H1 (cell line): ENCODE results near the gene CD200R1L. TPM values are rescaled to one million over a fixed set of nuclear protein-coding genes. Genes with fewer than 3 reads are reported as not detected.

Source experiments
- CTCF ChIA-PET: fragments of 300-600 bp; sonication (Branson Sonifier 250); formaldehyde crosslinking; loops from one replicate; lab custom pipeline; 2021; ENCODE audit not compliant: partially characterized antibody; lab: Charles Lee
- POLR2A ChIA-PET: fragments of 300-600 bp; sonication (Branson Sonifier 250); formaldehyde crosslinking; loops from one replicate; lab custom pipeline; 2021; ENCODE audit warnings: inconsistent platforms; ENCODE audit not compliant: partially characterized antibody; lab: Charles Lee
- DNase-seq, 2 experiments: peaks; one replicate each; pipeline versions ENCODE4 v3.0.0 to v3.0.0-alpha.2; 2010 to 2022; ENCODE audit warnings: low spot score in 2 of 2, low read depth in 1 of 2, mixed read lengths in 1 of 2
- FAIRE-seq: peaks from 2 replicates; lab custom pipeline; 2011; peaks lifted over from hg19 to GRCh38; lab: Jason Lieb, UNC
- H2AFZ ChIP-seq: 2 replicates; pipeline ENCODE4 v1.8.1; 2012; ENCODE audit warnings: low read length, inconsistent platforms
- H2AK5ac ChIP-seq: 2 replicates; pipeline ENCODE4 v1.6.1; 2013; ENCODE audit warnings: low read depth, low read length
- H2BK120ac ChIP-seq: replicated peaks from 2 replicates; pipeline ENCODE3; 2013; ENCODE audit warnings: low read depth, low read length, inconsistent platforms
- H2BK12ac ChIP-seq: 2 replicates; pipeline ENCODE4 v1.6.1; 2013; ENCODE audit warnings: low read depth, low read length
- H2BK15ac ChIP-seq: 2 replicates; pipeline ENCODE4 v1.6.1; 2013; ENCODE audit warnings: low read length
- H2BK20ac ChIP-seq: 2 replicates; pipeline ENCODE4 v1.6.1; 2013; ENCODE audit warnings: low read length
- H2BK5ac ChIP-seq: 2 replicates; pipeline ENCODE4 v1.6.1; 2013; ENCODE audit warnings: low read depth, low read length
- H3K14ac ChIP-seq: 2 replicates; pipeline ENCODE4 v1.6.1; 2013; ENCODE audit warnings: inconsistent platforms; ENCODE audit not compliant: insufficient read length
- H3K18ac ChIP-seq: 2 replicates; pipeline ENCODE4 v1.6.1; 2013; ENCODE audit warnings: low read length; ENCODE audit errors: extremely low read depth
- H3K23ac ChIP-seq: 2 replicates; pipeline ENCODE4 v1.6.1; 2013; ENCODE audit warnings: inconsistent platforms; ENCODE audit not compliant: insufficient read length
- H3K23me2 ChIP-seq: 2 replicates; pipeline ENCODE4 v1.6.1; 2013; ENCODE audit warnings: low read depth, low read length
- H3K27ac ChIP-seq: 2 replicates; pipeline ENCODE4 v1.6.1; 2011; ENCODE audit warnings: low read depth, low read length, inconsistent platforms
- H3K27me3 ChIP-seq, 4 experiments: replicated peaks in 1 of 4; 1 replicate in 1 of 4; 2 replicates in 3 of 4; pipeline versions ENCODE4 v1.6.1 to v1.8.1; 2011 to 2013; ENCODE audit warnings: low read length in 3 of 4, mild to moderate bottlenecking in 3 of 4, inconsistent platforms in 2 of 4, mixed read lengths in 2 of 4, moderate library complexity in 1 of 4; ENCODE audit not compliant: control insufficient read depth in 3 of 4, insufficient read depth in 3 of 4; ENCODE audit errors: extremely low read depth in 1 of 4
- H3K36me3 ChIP-seq, 4 experiments: 2 replicates each; pipeline versions ENCODE4 v1.6.1 to v1.8.1; 2011 to 2013; ENCODE audit warnings: mild to moderate bottlenecking in 4 of 4, low read length in 3 of 4, moderate library complexity in 2 of 4, control low read depth in 1 of 4, inconsistent platforms in 1 of 4; ENCODE audit not compliant: insufficient read depth in 4 of 4, control insufficient read depth in 2 of 4
- H3K4ac ChIP-seq: replicated peaks from 2 replicates; pipeline ENCODE3; 2013; ENCODE audit warnings: low read length, low read depth, mixed read lengths, inconsistent platforms; ENCODE audit not compliant: insufficient read length
- H3K4me1 ChIP-seq, 4 experiments: replicated peaks in 1 of 4; 1 replicate in 1 of 4; 2 replicates in 3 of 4; pipeline versions ENCODE4 v1.6.1 to v1.8.1; 2011 to 2013; ENCODE audit warnings: low read length in 3 of 4, inconsistent platforms in 2 of 4, mixed read lengths in 1 of 4; ENCODE audit not compliant: insufficient read depth in 4 of 4, control insufficient read depth in 3 of 4
- H3K4me2 ChIP-seq, 2 experiments: 2 replicates each; pipeline versions ENCODE4 v1.6.1 to v1.8.1; 2011 to 2013; ENCODE audit warnings: low read depth in 2 of 2, low read length in 2 of 2, control low read depth in 1 of 2, inconsistent platforms in 1 of 2, mild to moderate bottlenecking in 1 of 2; ENCODE audit not compliant: insufficient read depth in 1 of 2
- H3K4me3 ChIP-seq, 4 experiments: fragments of 200-600, 300-600 bp in 1 of 4; sonication (generic), shearing (Covaris generic), sonication (Bioruptor Twin) in 1 of 4; 2 replicates each; pipeline versions ENCODE4 v1.5.1 to v1.8.1; 2011 to 2016; ENCODE audit warnings: low read length in 4 of 4, low read depth in 3 of 4, control low read depth in 2 of 4, inconsistent platforms in 2 of 4, mild to moderate bottlenecking in 2 of 4, mixed read lengths in 1 of 4, moderate library complexity in 1 of 4; ENCODE audit not compliant: insufficient read depth in 2 of 4; ENCODE audit errors: extremely low read depth in 1 of 4
- H3K56ac ChIP-seq: replicated peaks from 2 replicates; pipeline ENCODE3; 2013; ENCODE audit warnings: low read depth, mild to moderate bottlenecking, mixed read lengths, low read length, inconsistent platforms; ENCODE audit not compliant: insufficient read length
- H3K79me1 ChIP-seq: 2 replicates; pipeline ENCODE4 v1.6.1; 2013; ENCODE audit warnings: low read depth, low read length, control low read depth
- H3K79me2 ChIP-seq, 2 experiments: 2 replicates each; pipeline versions ENCODE4 v1.6.1 to v1.8.1; 2012 to 2013; ENCODE audit warnings: low read length in 2 of 2, mild to moderate bottlenecking in 2 of 2, inconsistent platforms in 1 of 2; ENCODE audit not compliant: insufficient read depth in 2 of 2, control insufficient read depth in 1 of 2
- H3K9ac ChIP-seq, 4 experiments: replicated peaks in 1 of 4; 1 replicate in 1 of 4; 2 replicates in 3 of 4; pipeline versions ENCODE4 v1.6.1 to v1.8.1; 2011 to 2013; ENCODE audit warnings: low read depth in 3 of 4, low read length in 3 of 4, control low read depth in 2 of 4, mild to moderate bottlenecking in 2 of 4, moderate library complexity in 2 of 4, inconsistent platforms in 1 of 4; ENCODE audit errors: extremely low read depth in 1 of 4
- H3K9me3 ChIP-seq, 2 experiments: 2 replicates each; pipeline versions ENCODE4 v1.6.1 to v1.8.1; 2012 to 2013; ENCODE audit warnings: mild to moderate bottlenecking in 2 of 2, moderate library complexity in 2 of 2, control low read depth in 1 of 2, inconsistent platforms in 1 of 2, low read depth in 1 of 2, low read length in 1 of 2, mixed read lengths in 1 of 2; ENCODE audit not compliant: insufficient read depth in 2 of 2
- H4K20me1 ChIP-seq, 2 experiments: replicated peaks in 1 of 2; 2 replicates each; pipeline versions ENCODE3 to v1.8.1; 2011 to 2013; ENCODE audit warnings: inconsistent platforms in 2 of 2, low read length in 2 of 2, mild to moderate bottlenecking in 1 of 2; ENCODE audit not compliant: insufficient read depth in 2 of 2, control insufficient read depth in 1 of 2
- H4K5ac ChIP-seq: 2 replicates; pipeline ENCODE4 v1.6.1; 2013; ENCODE audit warnings: low read length, low read depth, mixed read lengths, inconsistent platforms; ENCODE audit not compliant: insufficient read length
- H4K8ac ChIP-seq: 2 replicates; pipeline ENCODE4 v1.8.0; 2013; ENCODE audit warnings: mild to moderate bottlenecking, moderate library complexity, low read length, inconsistent platforms; ENCODE audit not compliant: insufficient read depth; ENCODE audit errors: extremely low read depth
- H4K91ac ChIP-seq: replicated peaks from 2 replicates; pipeline ENCODE3; 2013; ENCODE audit warnings: low read length, mixed read lengths, inconsistent platforms; ENCODE audit not compliant: insufficient read length
- BRCA1 ChIP-seq: IDR thresholded peaks from 2 replicates; pipeline ENCODE4 v1.6.1; 2012; ENCODE audit warnings: low read depth, low read length, improper control_type of control experiment
- CBX5 ChIP-seq: fragments of 300-800, 300-1000 bp; sonication (generic); IDR thresholded peaks from 2 replicates; pipeline ENCODE4 v1.7.1; 2016; ENCODE audit warnings: antibody characterized with exemption, low read length, low read depth
- CREB1 ChIP-seq: IDR thresholded peaks from 2 replicates; pipeline ENCODE4 v1.6.1; 2012; ENCODE audit warnings: inconsistent platforms
- CTBP2 ChIP-seq: IDR thresholded peaks from 2 replicates; pipeline ENCODE4 v1.7.0; 2011; ENCODE audit warnings: borderline replicate concordance, mild to moderate bottlenecking, moderate library complexity, mixed read lengths, low read length; ENCODE audit not compliant: insufficient read depth, insufficient read length
- KDM5A ChIP-seq: fragments of 200-600 bp; IDR thresholded peaks from 2 replicates; pipeline ENCODE4 v1.7.1; 2012; ENCODE audit warnings: mild to moderate bottlenecking, low read length, inconsistent platforms, mixed read lengths
- MAX ChIP-seq: IDR thresholded peaks from 2 replicates; pipeline ENCODE4 v1.6.1; 2012; ENCODE audit warnings: inconsistent platforms
- NANOG ChIP-seq: IDR thresholded peaks from 2 replicates; pipeline ENCODE4 v1.6.1; 2011; ENCODE audit warnings: low read length, low read depth, mild to moderate bottlenecking, inconsistent platforms; ENCODE audit not compliant: insufficient read depth, poor library complexity, severe bottlenecking
- NRF1 ChIP-seq: IDR thresholded peaks from 2 replicates; pipeline ENCODE4 v1.6.1; 2011; ENCODE audit warnings: mild to moderate bottlenecking, low read depth, low read length, improper control_type of control experiment
- RAD21 ChIP-seq, 2 experiments: IDR thresholded peaks in 1 of 2; conservative IDR thresholded peaks in 1 of 2; 2 replicates each; pipeline ENCODE4 v1.6.1; 2011; ENCODE audit warnings: low read depth in 2 of 2, low read length in 2 of 2, improper control_type of control experiment in 1 of 2, inconsistent platforms in 1 of 2, mild to moderate bottlenecking in 1 of 2, moderate library complexity in 1 of 2
- TEAD4 ChIP-seq: IDR thresholded peaks from 2 replicates; pipeline ENCODE4 v1.6.1; 2012; ENCODE audit warnings: low read depth, low read length, inconsistent platforms, mixed read lengths
- WGBS, 2 experiments: shearing (Covaris generic) in 1 of 2; methylation state at CpG; one replicate each; pipeline versions ENCODE4 v1.1.6 to v1.1.7; 2013 to 2015; ENCODE audit warnings: low lambda C conversion rate in 2 of 2, mixed read lengths in 2 of 2, inconsistent platforms in 1 of 2, low coverage in 1 of 2, missing lambda C conversion rate in 1 of 2; ENCODE audit not compliant: insufficient replicate concordance in 2 of 2, insufficient coverage in 1 of 2, insufficient read length in 1 of 2; ENCODE audit errors: extremely low coverage in 1 of 2, missing lambda C conversion rate in 1 of 2; 5-methylcytosine and 5-hydroxymethylcytosine counted together
- polyA plus RNA-seq, 7 experiments: library from polyadenylated mRNA; depleted of rRNA in 3 of 7; stranded (reverse) in 5 of 7; unstranded in 2 of 7; fragments of >200 nt in 5 of 7; fragments of 200-250 nt in 2 of 7; gene quantifications; 1 replicate in 5 of 7; 2 replicates in 1 of 7; 4 replicates in 1 of 7; pipeline versions ENCODE4 v1.2.1 to v1.2.3, GENCODE V29; 2011 to 2013; ENCODE audit warnings: missing spikeins in 2 of 7, mixed read lengths in 2 of 7
- total RNA-seq: library from RNA; stranded (reverse); fragmentation: NEBNext Ultra II Directional; extraction: Animal tissue kit (Norgen Biotek cat#: 25700); gene quantifications from 2 replicates; pipeline ENCODE4 v1.2.1, GENCODE V29; 2021

Gene CD200R1L
- total and polyA plus RNA-seq, 2 of the 8 experiments (the other 6 are each of a cell fraction or from before 2014, with no cell fraction given), result not detected

- Histone ChIP-seq H3K23ac (no peak overlapping the region), H3K4me3 (no peak overlapping the region), H2BK120ac (no peak overlapping the region), H4K5ac (no peak overlapping the region), H4K91ac (no peak overlapping the region), H3K27ac (no peak overlapping the region), H2BK12ac (no peak overlapping the region), H3K4me2 (no peak overlapping the region), H3K79me2 (no peaks in the 10 kb centered on the region), H3K4me1 (peaks cover 0 to 2% (median 0%) of the 10 kb centered on the region in 4 experiments; a peak in 1 of 7 replicates), H3K18ac (no peak overlapping the region), H3K27me3 (no peaks in the 10 kb centered on the region), H2BK20ac (no peak overlapping the region), H3K56ac (no peak overlapping the region), H3K4ac (no peak overlapping the region), H2AFZ (no peak overlapping the region), H3K9ac (no peak overlapping the region), H4K8ac (no peak overlapping the region), H2BK15ac (no peak overlapping the region), H3K79me1 (no peaks in the 10 kb centered on the region), H3K36me3 (no peaks in the 10 kb centered on the region), H3K23me2 (no peaks in the 10 kb centered on the region; the same call in 1 of the 2 replicates), H4K20me1 (no peaks in the 10 kb centered on the region), H2AK5ac (no peak overlapping the region), H2BK5ac (no peak overlapping the region), H3K14ac (no peak overlapping the region), H3K9me3 (no peaks in the 10 kb centered on the region)
- TF ChIP-seq CREB1 (no peak), RAD21 (IDR thresholded peaks at IDR 0.05 in 1 of 2, conservative IDR thresholded peaks at IDR 0.05 in 1 of 2; ENCODE audit: low read depth in 2 of 2, low read length in 2 of 2) (no peak), NRF1 (no peak), CTBP2 (no peak), TEAD4 (no peak), CBX5 (no peak), KDM5A (no peak), NANOG (no peak), BRCA1 (no peak), MAX (no peak)
- POLR2A ChIA-PET, result no interaction called here
- WGBS, 2 experiments, result 85% methylated on average over 6 of the region's 6 CpGs; no CpG with 5 or more reads in 1 of the 2 experiments
- no peak for DNase-seq
- CTCF ChIA-PET, result interaction anchor here (0.7 to 1.2 kb wide), 4 partner anchors 27 to 1806 kb away, joined by 3 to 4 read pairs (median 4); no protein-coding TSS in a partner anchor
- no peak for FAIRE-seq
Observed at GRCh38 chr3:112774293-112774926, 72.3 kb downstream of the CD200R1L start.
